Activated T-helper 1 cell treated with anti-CD3 and anti-CD28 coated beads, Interleukin-12 subunit alpha, Interleukin-12 subunit beta, Interleukin-2, Interleukin-4 antibody, amounts not matched to agents 30 ng/mL and 10 ng/mL and 1 ng/mL, durations not matched to agents 14 hours and 24 hours and 36 hours (primary cell): Measurements from ENCODE around the gene ACSL4. TPM values are rescaled to one million over a fixed set of nuclear protein-coding genes. Genes with fewer than 3 reads are reported as not detected.
"Not testable (repeated sequence)": the region's sequence is repeated elsewhere in the genome, so short reads cannot be mapped to it uniquely, and the experiment has no call there.

Experiments used
- DNase-seq: peaks from one replicate; pipeline ENCODE4 v3.0.0; 2021; ENCODE audit warnings: low spot score
- H3K27ac Mint-ChIP-seq: one replicate; pipeline ENCODE4 v1.8.0; 2021; ENCODE audit warnings: mild to moderate bottlenecking, mixed read lengths
- H3K27me3 Mint-ChIP-seq: one replicate; pipeline ENCODE4 v1.8.0; 2022; ENCODE audit warnings: mild to moderate bottlenecking, moderate library complexity, mixed read lengths; ENCODE audit not compliant: insufficient read depth
- H3K36me3 Mint-ChIP-seq: one replicate; pipeline ENCODE4 v1.8.0; 2021; ENCODE audit warnings: low read depth, mixed read lengths
- H3K4me1 Mint-ChIP-seq: one replicate; pipeline ENCODE4 v1.8.0; 2021; ENCODE audit warnings: low read depth, mixed read lengths
- H3K4me3 Mint-ChIP-seq: one replicate; pipeline ENCODE4 v1.8.0; 2021; ENCODE audit warnings: mild to moderate bottlenecking, moderate library complexity, mixed read lengths
- H3K9me3 Mint-ChIP-seq: one replicate; pipeline ENCODE4 v1.8.0; 2021; ENCODE audit warnings: mixed read lengths
- intact Hi-C: fragments of 100-400 bp; cut with micrococcal nuclease; formaldehyde crosslinking; loops from one replicate; pipeline ENCODE4 v1.15.1; 2024
- total RNA-seq: library from RNA; stranded (reverse); gene quantifications from 2 replicates; pipeline ENCODE4 v1.2.3, GENCODE V29; 2022

Gene ACSL4
- total RNA-seq, 1 donor from 2014 or later, result 77.3 TPM

- DNase-seq, result no peak
- no peaks in the 10 kb centered on the region for H3K9me3 Mint-ChIP-seq
- H3K4me3 Mint-ChIP-seq, result no peak overlapping the region
- H3K4me1 Mint-ChIP-seq, result no peaks in the 10 kb centered on the region
- no peaks in the 10 kb centered on the region for H3K36me3 Mint-ChIP-seq
- intact Hi-C loops, result no loop called here
- H3K27me3 Mint-ChIP-seq, result no peaks in the 10 kb centered on the region
- no peak overlapping the region for H3K27ac Mint-ChIP-seq
These were observed 16.1 kb upstream of the ACSL4 start for GRCh38 chrX:109749207-109749606.

DNA sequence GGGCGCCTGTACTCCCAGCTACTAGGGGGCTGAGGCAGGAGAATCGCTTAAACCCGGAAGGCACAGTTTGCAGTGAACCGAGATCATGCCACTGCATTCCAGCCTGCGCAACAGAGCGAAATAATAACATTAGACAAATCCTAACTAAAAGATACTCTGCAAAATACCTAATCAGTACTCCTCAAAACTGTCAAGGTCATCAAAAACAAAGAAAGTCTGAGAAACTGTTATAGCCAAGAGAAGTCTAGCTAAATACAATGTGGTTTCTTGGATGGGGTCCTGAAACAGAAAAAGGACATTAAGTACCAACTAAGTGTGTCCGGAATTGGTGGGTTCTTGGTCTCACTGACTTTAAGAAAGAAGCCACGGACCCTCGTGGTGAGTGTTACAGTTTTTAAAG is 14.6 kb upstream of the ACSL4 start:
- Mint-ChIP-seq H3K4me1 (no peaks in the 10 kb centered on the region), H3K27ac (no peak overlapping the region), H3K9me3 (no peaks in the 10 kb centered on the region), H3K4me3 (no peak overlapping the region), H3K36me3 (no peaks in the 10 kb centered on the region), H3K27me3 (no peaks in the 10 kb centered on the region)
- intact Hi-C loops, result no loop called here
- no peak for DNase-seq

DNA sequence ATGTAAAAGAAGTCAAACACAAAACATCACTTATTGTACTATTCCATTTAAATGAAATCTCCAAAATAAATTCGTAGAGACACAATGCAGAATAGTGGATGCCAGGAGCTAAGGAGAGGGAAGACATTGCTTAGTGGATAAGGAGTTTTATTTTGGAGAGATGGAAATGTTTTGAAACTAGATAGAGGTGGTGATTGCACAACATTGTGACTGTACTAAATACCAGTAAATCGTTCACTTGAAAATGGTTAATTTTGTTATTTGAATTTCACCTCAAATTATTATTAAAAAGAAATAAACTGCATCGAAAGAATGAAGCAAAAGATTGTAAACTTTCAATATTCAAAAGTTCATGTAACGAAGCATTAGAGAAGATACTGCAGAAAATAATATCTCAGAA is 9.7 kb upstream of the ACSL4 start:
- no peaks in the 10 kb centered on the region for H3K9me3 Mint-ChIP-seq
- no peak for DNase-seq
- no peak overlapping the region for H3K4me3 Mint-ChIP-seq
- no peaks in the 10 kb centered on the region for H3K36me3 Mint-ChIP-seq
- no peak overlapping the region for H3K27ac Mint-ChIP-seq
- intact Hi-C loops, result no loop called here
- H3K4me1 Mint-ChIP-seq, result no peaks in the 10 kb centered on the region
- H3K27me3 Mint-ChIP-seq, result no peaks in the 10 kb centered on the region

- H3K36me3 Mint-ChIP-seq, DNase-seq, H3K27ac Mint-ChIP-seq, H3K4me1 Mint-ChIP-seq, H3K4me3 Mint-ChIP-seq, H3K9me3 Mint-ChIP-seq, intact Hi-C loops, H3K27me3 Mint-ChIP-seq: not testable (repeated sequence)
These were observed 7.8 kb upstream of the ACSL4 start for GRCh38 chrX:109740896-109741295.

DNA sequence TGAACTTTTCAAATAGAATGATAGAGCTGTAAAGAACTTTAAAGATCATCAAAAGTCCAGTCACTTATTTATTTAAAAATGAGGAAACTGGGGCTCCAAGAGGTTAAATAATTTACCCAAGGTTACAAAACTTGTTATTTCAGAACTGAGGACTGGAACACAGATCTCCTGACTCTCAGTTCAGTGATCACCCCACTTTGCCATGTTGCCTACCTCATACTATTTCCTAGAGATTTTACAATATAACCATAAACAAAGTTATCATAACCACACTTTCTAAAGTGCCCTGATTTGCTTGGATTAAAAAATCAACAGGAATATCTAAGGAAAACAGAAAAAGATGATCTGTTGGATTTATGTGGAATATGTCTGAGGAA is 7.4 kb upstream of the ACSL4 start:
- peaks cover 2% of the 10 kb centered on the region for H3K27me3 Mint-ChIP-seq
- no peaks in the 10 kb centered on the region for H3K9me3 Mint-ChIP-seq
- peaks cover under 1% of the 10 kb centered on the region for H3K36me3 Mint-ChIP-seq
- H3K27ac Mint-ChIP-seq, result no peak overlapping the region
- intact Hi-C loops, result no loop called here
- no peak for DNase-seq
- H3K4me3 Mint-ChIP-seq, result no peak overlapping the region
- H3K4me1 Mint-ChIP-seq, result no peaks in the 10 kb centered on the region

DNA sequence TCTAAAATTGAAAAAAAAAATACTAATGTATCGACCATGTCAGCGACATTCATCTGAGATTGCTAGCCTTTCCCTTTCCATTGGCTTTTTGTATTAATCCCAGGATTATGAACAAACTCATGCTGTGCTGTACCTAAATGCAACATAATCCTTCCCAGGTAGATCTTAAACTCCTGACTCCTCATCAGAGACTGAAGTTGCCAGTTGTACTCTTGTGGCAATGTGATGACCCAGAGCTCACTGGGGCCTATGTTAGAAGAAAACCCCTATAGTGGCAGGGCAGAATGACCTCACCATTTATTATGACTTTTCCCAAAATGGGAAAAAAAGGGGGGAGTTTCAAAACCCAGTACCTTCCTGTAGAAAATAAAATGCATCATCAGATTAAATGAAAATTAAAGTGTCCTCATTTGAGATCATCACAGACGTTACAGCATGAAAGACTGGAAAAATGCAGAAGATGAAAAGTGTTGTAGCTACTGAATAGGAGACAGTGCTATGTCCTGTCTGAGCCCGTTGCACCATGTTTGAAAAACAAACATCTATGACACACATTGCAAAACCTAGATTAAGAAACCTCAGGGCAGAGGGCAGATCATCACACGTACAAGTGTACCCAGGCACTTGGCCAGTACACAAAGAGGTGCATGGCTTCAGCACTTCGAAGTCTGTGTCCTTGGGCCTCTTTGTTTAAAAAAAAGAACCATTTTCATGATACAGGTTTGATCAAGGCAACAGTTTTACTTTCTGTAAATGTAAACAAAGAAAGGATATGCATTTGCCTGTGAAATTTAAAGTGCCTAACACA is 6.8 kb upstream of the ACSL4 start:
- H3K27ac Mint-ChIP-seq, result no peak overlapping the region

GRCh38 chrX:109735202-109735744 is 2.2 kb upstream of the ACSL4 start:
- peaks cover 4% of the 10 kb centered on the region for H3K36me3 Mint-ChIP-seq
- DNase-seq, result no peak
- H3K4me3 Mint-ChIP-seq, result no peak overlapping the region
- H3K4me1 Mint-ChIP-seq, result peaks cover 14% of the 10 kb centered on the region
- no peak overlapping the region for H3K27ac Mint-ChIP-seq
- H3K9me3 Mint-ChIP-seq, result no peaks in the 10 kb centered on the region
- intact Hi-C loops, result no loop called here
- H3K27me3 Mint-ChIP-seq, result peaks cover 2% of the 10 kb centered on the region

More for the DNA sequence above, 6.8 kb upstream of the ACSL4 start:
- Mint-ChIP-seq H3K36me3 (peaks cover 2% of the 10 kb centered on the region), H3K4me3 (no peak overlapping the region), H3K4me1 (no peaks in the 10 kb centered on the region), H3K9me3 (no peaks in the 10 kb centered on the region), H3K27me3 (peaks cover 2% of the 10 kb centered on the region)
- intact Hi-C loops, result no loop called here
- DNase-seq, result no peak

DNA sequence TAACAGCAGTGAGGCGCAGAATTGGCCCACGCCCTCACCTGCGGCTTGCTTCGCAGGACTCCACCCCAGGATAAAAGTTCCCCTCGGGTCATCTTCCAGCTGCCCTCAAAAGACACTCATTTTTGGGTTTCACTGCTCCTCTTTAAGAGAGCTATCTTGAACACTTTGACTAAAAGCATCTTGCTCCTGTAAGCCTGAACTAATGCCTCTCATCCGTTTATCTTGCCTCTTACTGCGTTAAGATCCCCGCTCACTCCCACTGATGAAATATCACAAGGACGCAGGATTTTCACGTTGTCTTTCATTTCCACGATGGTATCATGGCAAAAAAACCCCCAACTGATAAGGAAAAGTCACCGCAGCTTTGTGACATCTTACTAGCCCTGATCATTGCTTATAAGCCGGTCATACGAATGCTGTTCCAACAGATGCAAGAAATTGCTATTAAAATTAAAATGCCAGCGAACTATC is 591 bp upstream of the ACSL4 start:
- H3K36me3 Mint-ChIP-seq, result peaks cover 10% of the 10 kb centered on the region
- DNase-seq, result no peak
- H3K4me3 Mint-ChIP-seq, result peak overlapping the region; percentile 90
- peaks cover 28% of the 10 kb centered on the region for H3K4me1 Mint-ChIP-seq
- no peaks in the 10 kb centered on the region for H3K9me3 Mint-ChIP-seq
- H3K27ac Mint-ChIP-seq, result peak overlapping the region; percentile 95
- intact Hi-C loops, result loop anchor here (1.0 to 5.0 kb wide), 6 partner anchors 20 to 1641 kb away; partner anchors contain the start of genes ATG4A, NXT2, PSMD10 and TMEM164
- H3K27me3 Mint-ChIP-seq, result peaks cover 2% of the 10 kb centered on the region

DNA sequence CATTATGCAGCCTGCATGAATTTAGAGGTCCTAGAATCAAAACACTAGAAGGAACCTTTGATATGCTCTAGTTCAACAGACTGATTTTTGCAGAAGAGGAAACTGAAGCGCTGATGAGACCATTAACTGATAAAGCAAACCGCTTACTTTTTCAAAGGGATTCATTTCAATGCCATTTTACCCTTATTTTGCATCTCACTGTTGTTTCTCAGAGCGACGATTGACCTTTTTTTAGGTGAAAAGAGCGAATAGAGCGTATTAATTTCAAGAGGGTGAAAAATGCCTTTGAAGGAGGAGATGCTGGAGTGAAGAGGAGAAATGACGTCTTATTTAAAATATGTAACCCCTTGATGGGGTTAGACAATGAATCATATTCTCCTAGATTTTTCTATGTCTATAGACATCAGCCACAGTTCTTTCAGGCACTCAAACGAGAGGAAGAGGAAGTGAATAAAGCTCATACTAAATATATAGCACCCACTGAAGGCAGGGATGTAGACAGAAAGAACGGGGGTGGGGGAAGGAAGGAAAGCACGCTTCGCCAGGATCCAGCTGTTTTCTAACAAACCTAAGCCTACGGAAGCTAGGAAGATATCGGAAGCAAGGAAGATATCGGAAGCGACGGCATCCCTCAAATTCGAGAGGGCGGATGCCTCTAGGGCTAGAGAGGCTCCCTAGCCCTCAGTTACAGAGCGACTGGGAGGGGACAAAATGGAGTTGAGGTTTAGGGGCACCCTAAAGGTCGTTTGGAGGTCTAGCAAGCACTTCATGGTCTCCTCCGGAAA is 848 bp downstream of the ACSL4 start:
- no peaks in the 10 kb centered on the region for H3K9me3 Mint-ChIP-seq
- peak overlapping the region; percentile 93 for H3K4me3 Mint-ChIP-seq
- peak; percentile 3 for DNase-seq
- peaks cover 10% of the 10 kb centered on the region for H3K36me3 Mint-ChIP-seq
- H3K4me1 Mint-ChIP-seq, result peaks cover 37% of the 10 kb centered on the region
- peak overlapping the region; percentile 95 for H3K27ac Mint-ChIP-seq
- intact Hi-C loops, result loop anchor here (1.0 to 5.0 kb wide), 8 partner anchors 23 to 1640 kb away; partner anchors contain the start of genes ATG4A, NXT2, PSMD10 and TMEM164
- peaks cover 2% of the 10 kb centered on the region for H3K27me3 Mint-ChIP-seq

- H3K4me1 Mint-ChIP-seq, result peaks cover 30% of the 10 kb centered on the region
- H3K9me3 Mint-ChIP-seq, result no peaks in the 10 kb centered on the region
- peak overlapping the region; percentile 54 for H3K4me3 Mint-ChIP-seq
- no peaks in the 10 kb centered on the region for H3K27me3 Mint-ChIP-seq
- DNase-seq, result no peak
- intact Hi-C loops, result loop anchor here (1.0 kb wide), 1 partner anchor 55 kb away; no protein-coding TSS in a partner anchor
- peak overlapping the region; percentile 40 for H3K27ac Mint-ChIP-seq
- H3K36me3 Mint-ChIP-seq, result peaks cover 11% of the 10 kb centered on the region
These were observed 4.9 kb downstream of the ACSL4 start for GRCh38 chrX:109728173-109728535.

DNA sequence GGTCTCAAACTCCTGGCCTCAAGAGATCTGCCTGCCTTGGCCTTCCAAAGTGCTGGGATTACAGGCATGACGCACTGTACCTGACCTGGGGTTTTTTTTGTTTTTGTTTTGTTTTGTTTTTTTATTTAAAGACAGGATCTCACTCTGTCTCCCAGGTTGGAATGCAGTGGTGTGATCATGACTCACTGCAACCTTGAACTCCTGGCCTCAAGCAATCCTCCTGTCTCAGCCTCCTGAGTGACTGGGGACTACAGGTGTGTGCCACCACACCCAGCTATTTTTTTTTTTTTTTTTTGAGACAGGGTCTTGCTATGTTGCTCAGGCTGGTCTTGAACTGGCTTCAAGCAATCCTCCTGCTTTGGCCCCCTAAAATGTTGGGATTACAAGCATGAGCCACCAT is 8.1 kb downstream of the ACSL4 start:
- peaks cover 36% of the 10 kb centered on the region for H3K4me1 Mint-ChIP-seq
- H3K4me3 Mint-ChIP-seq, intact Hi-C loops, H3K27ac Mint-ChIP-seq, H3K9me3 Mint-ChIP-seq, DNase-seq, H3K27me3 Mint-ChIP-seq: not testable (repeated sequence)
- H3K36me3 Mint-ChIP-seq, result peaks cover 15% of the 10 kb centered on the region

- Mint-ChIP-seq H3K27ac (no peak overlapping the region), H3K27me3 (no peaks in the 10 kb centered on the region), H3K9me3 (no peaks in the 10 kb centered on the region), H3K36me3 (peaks cover 14% of the 10 kb centered on the region), H3K4me1 (peaks cover 22% of the 10 kb centered on the region), H3K4me3 (no peak overlapping the region)
- intact Hi-C loops, result no loop called here
- no peak for DNase-seq
These were observed 12.1 kb downstream of the ACSL4 start for GRCh38 chrX:109720947-109721346.

DNA sequence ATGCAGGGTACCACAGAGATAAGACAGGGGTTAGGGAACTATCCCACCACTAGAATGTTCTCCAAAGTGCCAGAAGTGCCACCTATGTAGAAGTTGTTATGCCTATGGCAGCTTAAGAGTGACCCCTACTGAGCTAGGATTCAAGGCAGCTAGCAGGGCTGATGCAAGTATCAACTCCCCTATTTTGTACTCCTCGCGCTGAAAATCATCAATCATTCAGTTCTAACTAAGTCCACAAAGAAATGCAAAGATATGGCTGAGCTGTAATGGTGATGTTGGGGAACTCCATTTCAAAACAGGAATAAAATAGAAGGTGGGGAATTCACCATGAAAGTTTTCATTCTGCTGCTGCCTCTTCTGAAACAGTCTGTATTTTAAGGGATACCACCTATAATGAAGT is 13.8 kb downstream of the ACSL4 start:
- Mint-ChIP-seq H3K4me1 (peaks cover 22% of the 10 kb centered on the region), H3K9me3 (no peaks in the 10 kb centered on the region), H3K27ac (peak overlapping the region; percentile 23), H3K36me3 (peaks cover 11% of the 10 kb centered on the region), H3K27me3 (no peaks in the 10 kb centered on the region), H3K4me3 (no peak overlapping the region)
- intact Hi-C loops, result no loop called here
- DNase-seq, result no peak
